Left forelimb (tissue), 1 donor: ENCODE measurements around the gene BHLHA9.
"Not testable (repeated sequence)": the region's sequence is repeated elsewhere in the genome, so short reads cannot be mapped to it uniquely, and the experiment has no call there.

Experiments
- DNase-seq: peaks from one replicate; pipeline ENCODE4 v3.0.0-alpha.2; 2018; ENCODE audit warnings: low spot score

Gene BHLHA9

GRCh38 chr17:1301546-1301945 is 31.3 kb downstream of the BHLHA9 start:
- DNase-seq, result no peak

GRCh38 chr17:1302761-1303160 is 32.5 kb downstream of the BHLHA9 start:
- DNase-seq, result no peak

GRCh38 chr17:1304522-1304921 is 34.3 kb downstream of the BHLHA9 start:
- DNase-seq, result no peak

GRCh38 chr17:1304962-1305563 is 34.8 kb downstream of the BHLHA9 start:
- no peak for DNase-seq

- DNase-seq, result not testable (repeated sequence)
These were observed 37.6 kb downstream of the BHLHA9 start for GRCh38 chr17:1307829-1308228.

- no peak for DNase-seq
These were observed 42.1 kb downstream of the BHLHA9 start for GRCh38 chr17:1312261-1312870.

GRCh38 chr17:1313270-1314005 is 43.2 kb downstream of the BHLHA9 start:
- DNase-seq, result no peak

- no peak for DNase-seq
These were observed 45.2 kb downstream of the BHLHA9 start for GRCh38 chr17:1315409-1315808.

- no peak for DNase-seq
These were observed 45.7 kb downstream of the BHLHA9 start for GRCh38 chr17:1315891-1316403.
